Heart left ventricle (tissue), 16 donors: ENCODE measurements around the gene CLEC19A. TPM values are rescaled to one million over a fixed set of nuclear protein-coding genes. Genes with fewer than 3 reads are reported as not detected.

Experiments
- ATAC-seq, 4 donors: fragments of 200-7000 bp; cut with Tn5 transposase; one replicate each; pipeline ENCODE4 v1.9.1; 2020 to 2022; ENCODE audit warnings: moderate library complexity in 4 of 4, mild to moderate bottlenecking in 3 of 4, moderate number of reproducible peaks in 1 of 4
- DNase-seq, 5 donors: peaks; one replicate each; pipeline ENCODE4 v3.0.0-alpha.2; 2020
- H3K27ac ChIP-seq, 12 donors: fragments of 200-600 bp; sonication (generic) in 4 of 12; one replicate each; pipeline versions ENCODE4 v1.5.0 to v1.8.0; 2016 to 2022; ENCODE audit warnings: mild to moderate bottlenecking in 2 of 12
- H3K27me3 ChIP-seq, 9 donors: fragments of 200-600 bp; sonication (generic) in 2 of 9; one replicate each; pipeline versions ENCODE4 v1.5.1 to v1.8.0; 2016 to 2022; ENCODE audit warnings: mild to moderate bottlenecking in 3 of 9
- H3K36me3 ChIP-seq, 9 donors: fragments of 200-600 bp; sonication (generic) in 2 of 9; one replicate each; pipeline versions ENCODE4 v1.5.0 to v1.8.0; 2018 to 2022; ENCODE audit warnings: mild to moderate bottlenecking in 2 of 9
- H3K4me1 ChIP-seq, 12 donors: fragments of 200-600 bp; sonication (generic) in 4 of 12; one replicate each; pipeline versions ENCODE4 v1.5.0 to v1.8.0; 2016 to 2022; ENCODE audit warnings: mild to moderate bottlenecking in 3 of 12
- H3K4me3 ChIP-seq, 12 donors: fragments of 200-600 bp; sonication (generic) in 4 of 12; one replicate each; pipeline versions ENCODE4 v1.5.0 to v1.8.0; 2017 to 2022; ENCODE audit warnings: mild to moderate bottlenecking in 9 of 12, moderate library complexity in 4 of 12
- H3K9me3 ChIP-seq, 12 donors: fragments of 200-600 bp; sonication (generic) in 4 of 12; one replicate each; pipeline versions ENCODE4 v1.5.0 to v1.8.0; 2016 to 2022; ENCODE audit warnings: mild to moderate bottlenecking in 1 of 12
- CTCF ChIP-seq, 12 donors: fragments of 200-600 bp; sonication (generic) in 4 of 12; IDR thresholded peaks; one replicate each; pipeline versions ENCODE4 v1.5.0 to v1.8.0; 2018 to 2022; ENCODE audit warnings: antibody characterized with exemption in 12 of 12, mild to moderate bottlenecking in 5 of 12
- POLR2A ChIP-seq, 2 donors: fragments of 450-650 bp; IDR thresholded peaks; one replicate each; pipeline ENCODE4 v1.6.1; 2017; ENCODE audit warnings: antibody characterized with exemption in 2 of 2, mild to moderate bottlenecking in 2 of 2, moderate library complexity in 2 of 2
- WGBS, 4 donors: extraction: QIAGEN DNeasy Blood & Tissue Kit in 2 of 4; methylation state at CpG; one replicate each; pipeline versions ENCODE4 v1.1.5 to v1.1.7; 2013 to 2018; 5-methylcytosine and 5-hydroxymethylcytosine counted together
- intact Hi-C, 10 donors: fragments of 100-400 bp; cut with DNase I; formaldehyde crosslinking; loops; one replicate each; pipeline versions ENCODE4 v1.11.1 to v1.14.2; 2022
- polyA plus RNA-seq, 2 donors: library from polyadenylated mRNA; stranded (reverse); fragments of 200-250 nt; gene quantifications; one replicate each; pipeline ENCODE4 v1.2.3, GENCODE V29; 2013
- total RNA-seq, 9 donors: library from RNA; depleted of rRNA in 2 of 9; stranded (reverse); fragments of >200 nt in 2 of 9; fragmentation: NEBNext Ultra II Directional in 3 of 9; extraction: Animal tissue kit (Norgen Biotek cat#: 25700) in 3 of 9; gene quantifications; one replicate each; pipeline versions ENCODE4 v1.1.0 to v1.2.4, GENCODE V29; 2016 to 2023
- donor health status: ischemic (EF 13 %, LVEDD 7.1; RV severe dilation, severe dysfunction).
- donor health status: healthy with polysubstance abuse.
- donor health status: DM: no; HTN: yes; CAD: no.
- donor health status: DM: no; HTN: no; CAD: no.
- donor health status: ischemic (EF 25% LVEDD 6.9; RV normal size, moderate dysfunction).
- donor health status: ischemic (EF 25% LVEDD 5.7; RV mildly dilated, moderate dysfunction).
- donor health status: healthy.
- donor health status: DM: yes; HTN: yes; CAD: no.
- donor health status: ischemic (EF 35%, LVEDD 5.7; RV mildly dilated, moderate dysfunction).
- donor health status: nonischemic (EF 11% LVEDD 7.7; RV severe dilation, severe dysfunction).
- donor health status: DM: yes; HTN: yes; CAD: no.
- donor health status: PGD.
- donor health status: ischemic (EF 29% LVEDD 5.4; RV normal size, mild dysfunction).
- donor health status: nonischemic (EF 23%, LVEDD 6.1; RV moderate dilation, normal function).

The CLEC19A gene
- total and polyA plus RNA-seq, 11 donors = not detected

GRCh38 chr16:19264123-19264673 lies 21.3 kb upstream of the CLEC19A start:
- Histone ChIP-seq H3K36me3 (no peaks in the 10 kb centered on the region), H3K27ac (no peak overlapping the region), H3K4me1 (no peaks in the 10 kb centered on the region), H3K9me3 (peaks cover 0 to 22% (median 5%) of the 10 kb centered on the region in 12 donors), H3K27me3 (no peaks in the 10 kb centered on the region), H3K4me3 (no peak overlapping the region)
- TF ChIP-seq CTCF (IDR thresholded peaks at IDR 0.05) (no peak), POLR2A (IDR thresholded peaks at IDR 0.05) (no peak)
- 90 to 95% (median 91%) methylated on average over 4 of the region's 4 CpGs for WGBS, 4 donors
- ATAC-seq (no peak), DNase-seq (no peak)
- intact Hi-C loops = no loop called here

- Histone ChIP-seq H3K27me3 (no peaks in the 10 kb centered on the region), H3K36me3 (no peaks in the 10 kb centered on the region), H3K4me1 (no peaks in the 10 kb centered on the region), H3K27ac (no peak overlapping the region), H3K4me3 (no peak overlapping the region), H3K9me3 (peaks cover 0 to 22% (median 5%) of the 10 kb centered on the region in 12 donors)
- no peak for DNase-seq
- 78 to 82% (median 80%) methylated on average over 9 of the region's 9 CpGs for WGBS, 4 donors
- TF ChIP-seq CTCF (IDR thresholded peaks at IDR 0.05) (no peak), POLR2A (IDR thresholded peaks at IDR 0.05) (no peak)
- intact Hi-C loops = no loop called here
- no peak for ATAC-seq
Measured at GRCh38 chr16:19265380-19265930, 20.1 kb upstream of the CLEC19A start.

- Histone ChIP-seq H3K9me3 (peaks cover 0 to 22% (median 5%) of the 10 kb centered on the region in 12 donors), H3K27me3 (no peaks in the 10 kb centered on the region), H3K27ac (no peak overlapping the region), H3K4me3 (no peak overlapping the region), H3K36me3 (no peaks in the 10 kb centered on the region), H3K4me1 (no peaks in the 10 kb centered on the region)
- TF ChIP-seq POLR2A (IDR thresholded peaks at IDR 0.05) (no peak), CTCF (IDR thresholded peaks at IDR 0.05) (no peak)
- WGBS, 4 donors = 89 to 94% (median 93%) methylated on average over 11 of the region's 11 CpGs
- DNase-seq (no peak), ATAC-seq (no peak)
- intact Hi-C loops = no loop called here
Measured at GRCh38 chr16:19266774-19267173, 18.8 kb upstream of the CLEC19A start.

- Histone ChIP-seq H3K9me3 (peaks cover 0 to 16% (median under 1%) of the 10 kb centered on the region in 12 donors), H3K4me3 (no peak overlapping the region), H3K36me3 (no peaks in the 10 kb centered on the region), H3K27me3 (no peaks in the 10 kb centered on the region), H3K27ac (no peak overlapping the region), H3K4me1 (no peaks in the 10 kb centered on the region)
- 60 to 75% (median 66%) methylated on average over 2 of the region's 2 CpGs for WGBS, 4 donors
- intact Hi-C loops = no loop called here
- ATAC-seq (no peak), DNase-seq (no peak)
- no peak for TF ChIP-seq POLR2A (IDR thresholded peaks at IDR 0.05)
Measured at GRCh38 chr16:19269098-19269497, 16.4 kb upstream of the CLEC19A start.
